Liver (tissue), 9 donors: Measurements from ENCODE around the gene HCN2. TPM values are rescaled to one million over a fixed set of nuclear protein-coding genes. Genes with fewer than 3 reads are reported as not detected.

Source experiments
- DNase-seq: peaks from one replicate; pipeline ENCODE4 v3.0.0-alpha.2; 2017; ENCODE audit warnings: low spot score
- H3K27ac ChIP-seq, 2 donors: one replicate each; pipeline ENCODE4 v1.7.0; 2013; ENCODE audit warnings: inconsistent platforms in 2 of 2, low read length in 2 of 2, control low read depth in 1 of 2, low read depth in 1 of 2, mild to moderate bottlenecking in 1 of 2
- H3K27me3 ChIP-seq, 4 donors: one replicate each; pipeline versions ENCODE4 v1.6.1 to v1.7.0; 2013; ENCODE audit warnings: low read length in 3 of 4, inconsistent platforms in 1 of 4, mild to moderate bottlenecking in 1 of 4, moderate library complexity in 1 of 4; ENCODE audit not compliant: control insufficient read depth in 4 of 4, insufficient read depth in 4 of 4
- H3K36me3 ChIP-seq, 4 donors: one replicate each; pipeline versions ENCODE4 v1.6.1 to v1.7.0; 2013; ENCODE audit warnings: low read length in 3 of 4, mild to moderate bottlenecking in 3 of 4, low read depth in 1 of 4, moderate library complexity in 1 of 4; ENCODE audit not compliant: control insufficient read depth in 4 of 4, insufficient read depth in 3 of 4
- H3K4me1 ChIP-seq, 4 donors: one replicate each; pipeline versions ENCODE4 v1.6.1 to v1.7.0; 2013; ENCODE audit warnings: low read length in 3 of 4, mild to moderate bottlenecking in 3 of 4, moderate library complexity in 1 of 4; ENCODE audit not compliant: control insufficient read depth in 4 of 4, insufficient read depth in 4 of 4
- H3K4me3 ChIP-seq, 3 donors: one replicate each; pipeline versions ENCODE4 v1.6.1 to v1.7.0; 2013; ENCODE audit warnings: low read length in 3 of 3, control low read depth in 1 of 3, low read depth in 1 of 3, mild to moderate bottlenecking in 1 of 3
- H3K9ac ChIP-seq, 2 donors: one replicate each; pipeline ENCODE4 v1.7.0; 2013; ENCODE audit warnings: low read length in 2 of 2, mild to moderate bottlenecking in 2 of 2, moderate library complexity in 2 of 2, control low read depth in 1 of 2, low read depth in 1 of 2
- H3K9me3 ChIP-seq, 4 donors: one replicate each; pipeline versions ENCODE4 v1.6.1 to v1.7.0; 2013; ENCODE audit warnings: low read length in 3 of 4; ENCODE audit not compliant: control insufficient read depth in 4 of 4
- ATF3 ChIP-seq: IDR thresholded peaks from 2 replicates; pipeline ENCODE4 v1.6.1; 2016; ENCODE audit warnings: antibody characterized with exemption
- CTCF ChIP-seq: fragments of 150-350 bp; IDR thresholded peaks from 2 replicates; pipeline ENCODE4 v1.5.1; 2017; ENCODE audit warnings: improper control_type of control experiment, low read depth, low read length; ENCODE audit not compliant: missing input control
- EGR1 ChIP-seq, 2 donors: IDR thresholded peaks; 2 replicates each; pipeline ENCODE4 v1.6.1; 2016 to 2018; ENCODE audit warnings: antibody characterized with exemption in 2 of 2, low read depth in 2 of 2
- FOXA1 ChIP-seq: IDR thresholded peaks from 2 replicates; pipeline ENCODE4 v1.6.1; 2016; ENCODE audit warnings: antibody characterized with exemption
- FOXA2 ChIP-seq: IDR thresholded peaks from 2 replicates; pipeline ENCODE4 v1.6.1; 2016; ENCODE audit warnings: antibody characterized with exemption
- GABPA ChIP-seq, 2 donors: IDR thresholded peaks in 1 of 2; conservative IDR thresholded peaks in 1 of 2; 2 replicates each; pipeline ENCODE4 v1.6.1; 2016; ENCODE audit warnings: antibody characterized with exemption in 2 of 2, mild to moderate bottlenecking in 1 of 2, moderate library complexity in 1 of 2
- HNF4A ChIP-seq, 2 donors: conservative IDR thresholded peaks; 2 replicates each; pipeline ENCODE4 v1.6.1; 2016; ENCODE audit warnings: antibody characterized with exemption in 2 of 2, mild to moderate bottlenecking in 2 of 2
- JUND ChIP-seq, 2 donors: IDR thresholded peaks; 2 replicates each; pipeline ENCODE4 v1.6.1; 2016; ENCODE audit warnings: antibody characterized with exemption in 2 of 2
- MAX ChIP-seq: IDR thresholded peaks from 2 replicates; pipeline ENCODE4 v1.6.1; 2016; ENCODE audit warnings: antibody characterized with exemption
- NR2F2 ChIP-seq: IDR thresholded peaks from 2 replicates; pipeline ENCODE4 v1.6.1; 2016; ENCODE audit warnings: antibody characterized with exemption
- REST ChIP-seq: IDR thresholded peaks from 2 replicates; pipeline ENCODE4 v1.6.1; 2016; ENCODE audit warnings: antibody characterized with exemption, mild to moderate bottlenecking
- RXRA ChIP-seq, 2 donors: IDR thresholded peaks; 2 replicates each; pipeline ENCODE4 v1.6.1; 2017 to 2018; ENCODE audit warnings: antibody characterized with exemption in 2 of 2, mild to moderate bottlenecking in 1 of 2
- SP1 ChIP-seq: IDR thresholded peaks from 2 replicates; pipeline ENCODE4 v1.6.1; 2018; ENCODE audit warnings: antibody characterized with exemption, mild to moderate bottlenecking
- TAF1 ChIP-seq: conservative IDR thresholded peaks from 2 replicates; pipeline ENCODE4 v1.6.1; 2016; ENCODE audit warnings: antibody characterized with exemption, mild to moderate bottlenecking
- YY1 ChIP-seq: IDR thresholded peaks from 2 replicates; pipeline ENCODE4 v1.6.1; 2016; ENCODE audit warnings: antibody characterized with exemption, mild to moderate bottlenecking
- ZBTB33 ChIP-seq: IDR thresholded peaks from 2 replicates; pipeline ENCODE4 v1.6.1; 2016; ENCODE audit warnings: antibody characterized with exemption
- WGBS: extraction: QIAGEN DNeasy Blood & Tissue Kit; methylation state at CpG from one replicate; pipeline ENCODE4 v1.1.7; 2013; 5-methylcytosine and 5-hydroxymethylcytosine counted together
- polyA plus RNA-seq, 2 donors: library from polyadenylated mRNA; stranded (reverse) in 1 of 2; unstranded in 1 of 2; fragments of 200-250 nt in 1 of 2; fragments of >200 nt in 1 of 2; fragmentation: Nextera tagmentation in 1 of 2; extraction: Ambion mirVana in 1 of 2; gene quantifications; one replicate each; pipeline versions ENCODE4 v1.2.1 to v1.2.3, GENCODE V29; 2013 to 2015
- total RNA-seq, 2 donors: library from RNA; depleted of rRNA; stranded (reverse); fragments of >200 nt; gene quantifications; one replicate each; pipeline ENCODE4 v1.2.3, GENCODE V29; 2014
- donor health status: healthy.
- donor health status: healthy.
- donor health status: healthy.
- donor health status: healthy.
- donor health status: healthy.

The HCN2 gene
- total and polyA plus RNA-seq, 4 donors, result 0.05 to 0.17 (median 0.13) TPM; not detected in 1

- Histone ChIP-seq H3K36me3 (peaks cover 6 to 34% (median 13%) of the 10 kb centered on the region in 4 donors), H3K27me3 (no peaks in the 10 kb centered on the region), H3K4me3 (no peak overlapping the region), H3K27ac (no peak overlapping the region), H3K9ac (no peak overlapping the region), H3K9me3 (no peaks in the 10 kb centered on the region), H3K4me1 (no peaks in the 10 kb centered on the region)
- TF ChIP-seq JUND (IDR thresholded peaks at IDR 0.05), result no peak
- TF ChIP-seq YY1, result no peak
- no peak for TF ChIP-seq EGR1 (IDR thresholded peaks at IDR 0.05; ENCODE audit: low read depth in 2 of 2)
- TF ChIP-seq ZBTB33, result no peak
- TF ChIP-seq MAX, result no peak
- TF ChIP-seq GABPA (IDR thresholded peaks at IDR 0.05 in 1 of 2, conservative IDR thresholded peaks at IDR 0.05 in 1 of 2), result no peak
- no peak for TF ChIP-seq RXRA (IDR thresholded peaks at IDR 0.05)
- TF ChIP-seq REST, result no peak
- no peak for TF ChIP-seq HNF4A (conservative IDR thresholded peaks at IDR 0.05)
- no peak for TF ChIP-seq NR2F2
- TF ChIP-seq SP1, result no peak
- TF ChIP-seq TAF1, result no peak
- 92% methylated on average over 26 of the region's 26 CpGs for WGBS
- DNase-seq, result no peak
Observed at GRCh38 chr19:541699-542098, 48.0 kb upstream of the HCN2 start.

GRCh38 chr19:542173-542866 lies 47.4 kb upstream of the HCN2 start:
- H3K4me3 ChIP-seq, result no peak overlapping the region
- no peaks in the 10 kb centered on the region for H3K9me3 ChIP-seq
- no peak overlapping the region for H3K9ac ChIP-seq
- whole genome bisulfite sequencing, result 92% methylated on average over 34 of the region's 34 CpGs
- peaks cover 6 to 31% (median 9%) of the 10 kb centered on the region in 4 donors for H3K36me3 ChIP-seq
- H3K4me1 ChIP-seq, result no peaks in the 10 kb centered on the region
- DNase-seq, result no peak
- TF ChIP-seq CTCF (no peak), SP1 (no peak), HNF4A (conservative IDR thresholded peaks at IDR 0.05) (no peak), FOXA1 (no peak), ATF3 (no peak), FOXA2 (no peak), ZBTB33 (no peak)
- H3K27ac ChIP-seq, result no peak overlapping the region
- H3K27me3 ChIP-seq, result no peaks in the 10 kb centered on the region
